IPS DF 19.7 (cell line): Measurements from ENCODE around the gene ZNHIT3.
"Not testable (repeated sequence)": the region's sequence is repeated elsewhere in the genome, so short reads cannot be mapped to it uniquely, and the experiment has no call there.

Experiments used
- DNase-seq: peaks from one replicate; pipeline ENCODE4 v3.0.0-alpha.2; 2013; ENCODE audit warnings: low read depth, low spot score

ZNHIT3 gene

DNA sequence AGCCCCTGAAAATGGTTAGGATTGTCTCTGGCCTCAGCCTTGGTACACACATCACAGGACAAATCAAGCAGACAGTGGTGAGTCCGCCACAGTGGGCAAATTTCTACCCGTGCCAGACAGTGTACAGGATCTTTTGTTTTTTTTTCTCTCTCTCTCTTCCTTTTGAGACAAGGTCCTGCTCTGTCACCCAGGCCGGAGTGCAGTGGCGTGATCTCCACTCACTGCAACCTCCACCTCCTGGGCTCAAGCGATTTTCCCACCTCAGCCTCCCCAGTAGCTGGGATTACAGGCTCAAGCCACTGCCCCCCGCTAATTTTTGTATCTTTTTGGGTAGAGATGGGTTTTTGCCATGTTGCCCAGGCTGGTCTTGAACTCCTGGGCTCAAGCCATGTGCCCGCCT, 2.5 kb upstream of the ZNHIT3 start:
- not testable (repeated sequence) for DNase-seq

DNA sequence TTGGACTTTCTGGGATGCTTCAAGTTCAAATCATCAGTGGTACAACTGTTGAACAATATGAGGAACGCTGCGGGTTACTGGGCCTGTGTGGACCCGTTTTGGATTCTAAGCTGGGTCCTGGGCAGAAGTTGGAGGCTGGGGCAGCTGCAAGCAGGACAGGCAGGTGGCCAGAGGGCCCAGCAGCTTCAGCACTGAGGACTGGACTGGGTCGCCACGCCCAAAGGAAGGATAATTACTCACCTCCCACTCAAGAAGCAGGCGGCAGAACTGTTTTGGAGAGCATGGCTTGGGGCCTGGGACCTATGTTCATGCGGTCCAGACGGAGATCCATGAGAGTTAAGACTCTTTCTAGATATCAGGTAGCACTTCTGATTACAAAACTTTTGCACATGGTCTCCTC, 1.5 kb upstream of the ZNHIT3 start:
- DNase-seq = no peak

DNA sequence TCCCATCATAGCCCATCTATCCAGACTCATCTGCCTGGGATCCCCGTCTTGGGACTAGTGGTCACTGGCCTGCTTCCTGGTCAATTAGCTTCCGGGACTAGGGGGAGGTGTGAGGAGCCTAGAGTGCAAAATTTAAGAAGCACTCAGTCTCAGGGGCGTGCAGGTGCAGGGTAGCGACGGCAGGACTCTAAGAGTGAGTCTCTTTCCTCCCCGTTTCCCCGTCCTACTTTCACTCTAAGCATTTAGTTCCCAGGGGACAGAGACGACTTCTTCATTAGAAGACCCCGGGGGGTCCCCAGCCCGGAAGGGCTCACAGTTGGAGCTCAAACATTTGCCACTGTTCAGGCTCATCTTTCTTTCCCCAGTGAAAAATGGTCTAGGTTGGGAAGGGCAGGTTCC, 677 bp upstream of the ZNHIT3 start:
- DNase-seq = no peak

DNA sequence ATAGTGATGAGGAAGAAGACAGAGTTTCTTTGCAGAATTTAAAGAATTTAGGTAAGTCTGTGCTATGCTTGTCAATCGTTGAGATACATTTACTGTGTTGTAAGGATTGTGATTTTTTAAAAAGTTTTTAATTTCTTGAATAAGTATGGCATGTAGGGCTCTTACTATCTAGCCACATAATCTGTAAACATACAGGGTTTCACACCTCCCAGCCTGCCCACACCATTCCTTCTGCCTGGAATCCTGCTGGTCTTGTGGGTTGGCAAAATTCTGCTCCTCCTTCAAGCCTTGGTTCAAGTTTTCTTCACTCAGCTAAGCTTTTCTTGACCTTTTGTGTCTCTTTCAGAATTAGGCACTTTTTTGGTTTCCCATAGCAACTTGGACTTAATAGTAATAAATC, 7.5 kb downstream of the ZNHIT3 start:
- no peak for DNase-seq

DNA sequence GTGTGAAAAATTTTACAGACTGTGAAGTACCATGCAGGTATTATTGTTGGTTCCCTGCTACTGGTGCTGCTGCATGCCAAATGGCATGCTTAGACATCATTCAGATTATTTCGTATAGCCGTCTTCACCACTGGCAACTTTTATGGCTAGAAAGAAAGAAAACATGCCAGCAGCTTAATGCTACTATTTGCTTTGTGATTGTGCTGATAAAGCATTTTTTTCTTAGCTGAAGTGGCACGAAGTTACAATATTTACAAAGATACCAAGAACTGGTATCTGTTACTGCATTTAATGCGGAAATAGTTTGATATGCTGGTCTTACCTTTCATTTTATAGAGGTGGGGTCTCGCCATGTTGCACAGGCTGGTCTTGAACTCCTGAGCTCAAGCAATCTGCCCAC, 8.2 kb downstream of the ZNHIT3 start:
- DNase-seq = no peak

DNA sequence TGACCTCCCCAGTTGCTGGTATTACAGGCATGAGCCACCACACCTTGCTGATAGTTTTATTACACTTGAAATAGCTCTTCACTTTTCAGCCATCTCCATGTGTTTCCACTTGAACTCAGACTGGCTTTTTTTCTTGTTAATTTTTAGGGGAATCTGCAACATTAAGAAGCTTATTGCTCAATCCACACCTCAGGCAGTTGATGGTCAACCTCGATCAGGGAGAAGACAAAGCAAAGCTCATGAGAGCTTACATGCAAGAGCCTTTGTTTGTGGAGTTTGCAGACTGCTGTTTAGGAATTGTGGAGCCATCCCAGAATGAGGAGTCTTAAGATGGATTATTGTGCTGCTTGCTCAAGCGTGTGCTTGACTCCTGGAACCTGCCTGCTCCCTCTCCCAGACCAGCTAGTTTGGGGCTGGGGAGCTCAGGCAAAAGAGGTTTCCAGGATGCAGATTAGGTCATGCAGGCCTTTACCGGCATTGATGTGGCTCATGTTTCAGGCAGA, 8.6 kb downstream of the ZNHIT3 start:
- DNase-seq = no peak

DNA sequence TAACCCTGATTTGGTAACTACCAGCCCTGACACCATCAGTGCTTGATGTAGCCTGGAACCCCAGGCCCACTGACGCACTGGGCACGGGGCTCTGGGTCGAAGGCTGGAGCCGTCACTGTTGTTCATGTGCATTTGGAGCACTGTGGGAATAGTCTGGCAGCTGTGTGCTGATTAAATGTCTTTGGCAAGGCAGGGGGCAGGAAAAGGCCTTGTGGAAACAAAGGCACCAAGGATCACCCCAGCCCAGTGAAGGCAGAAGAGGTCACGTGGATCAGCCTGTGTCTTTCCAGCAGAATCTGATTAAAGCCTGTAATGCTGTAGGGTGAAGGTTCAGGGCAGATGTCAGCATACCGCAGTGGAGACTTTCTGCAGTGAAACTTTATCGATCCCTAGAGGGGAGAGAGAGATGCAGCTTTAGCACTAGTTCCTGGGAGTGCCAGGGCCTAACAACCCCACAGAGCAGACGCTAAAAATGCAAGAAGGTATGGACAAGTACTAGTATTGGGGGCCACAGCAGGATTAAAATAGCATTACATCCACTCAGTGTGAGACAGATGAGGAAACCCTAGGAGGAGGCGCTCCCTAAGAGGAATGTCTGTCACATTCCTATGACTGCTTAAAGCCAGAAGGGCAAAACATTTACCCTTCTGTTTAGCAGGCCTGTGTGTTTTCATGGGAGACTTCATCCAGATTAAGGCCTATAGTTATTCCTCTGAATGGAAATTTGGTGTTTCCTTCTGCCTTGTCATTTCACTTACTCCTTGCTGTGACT, 9.7 kb downstream of the ZNHIT3 start:
- no peak for DNase-seq

DNA sequence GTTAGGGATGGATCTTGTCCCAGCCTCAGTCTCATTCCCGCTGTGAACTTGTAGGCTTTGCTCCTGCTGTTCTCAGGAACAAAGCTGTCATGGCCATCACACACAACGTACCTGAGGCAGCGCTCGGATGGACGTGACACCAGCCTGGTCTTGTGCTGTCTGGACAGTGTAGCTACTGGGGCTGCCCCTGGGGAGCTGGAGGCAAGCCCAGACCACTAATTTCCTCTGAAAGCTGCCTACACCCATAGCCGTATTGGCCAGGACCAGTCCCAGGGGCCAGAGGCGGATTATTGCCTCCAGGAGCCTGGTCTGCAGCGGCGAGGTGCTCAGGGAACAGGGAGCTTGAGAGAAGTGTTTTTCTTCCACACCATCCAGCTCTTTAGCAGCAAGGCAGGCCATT, 11.7 kb downstream of the ZNHIT3 start:
- no peak for DNase-seq

DNA sequence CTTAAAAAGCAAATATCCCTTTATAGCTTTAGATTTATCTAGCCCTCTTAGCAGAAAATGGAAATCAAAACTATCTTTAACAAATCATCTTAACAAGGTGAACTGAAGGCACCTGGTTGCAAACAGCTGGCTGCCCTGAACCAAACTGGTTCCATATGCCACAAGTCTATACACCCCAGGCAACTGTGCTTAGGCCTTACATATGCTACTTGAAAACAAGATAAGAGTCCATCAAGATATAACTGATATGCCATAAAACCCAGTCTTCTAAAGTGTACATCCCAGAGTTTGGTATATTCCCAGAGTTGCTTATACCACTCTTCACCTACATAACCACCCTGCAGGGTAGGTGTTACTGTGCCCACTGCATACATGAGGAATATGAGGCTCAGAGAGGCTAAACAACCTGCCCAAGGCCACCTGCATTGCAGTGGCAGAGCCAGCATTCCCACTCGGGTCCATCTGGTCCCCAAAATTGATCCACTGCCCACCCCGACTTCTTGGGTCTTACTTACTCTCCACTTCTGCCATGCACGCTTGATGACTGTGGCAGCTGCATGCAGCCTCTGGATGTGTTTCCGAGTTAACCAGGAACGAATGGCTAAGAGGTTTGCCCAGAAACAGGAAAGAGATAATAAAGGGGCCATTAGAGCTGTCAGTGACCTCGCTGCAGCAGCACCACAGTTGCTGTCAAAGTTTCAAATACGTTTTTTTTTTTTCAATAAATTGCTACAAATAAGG, 12.2 kb downstream of the ZNHIT3 start:
- DNase-seq = no peak

DNA sequence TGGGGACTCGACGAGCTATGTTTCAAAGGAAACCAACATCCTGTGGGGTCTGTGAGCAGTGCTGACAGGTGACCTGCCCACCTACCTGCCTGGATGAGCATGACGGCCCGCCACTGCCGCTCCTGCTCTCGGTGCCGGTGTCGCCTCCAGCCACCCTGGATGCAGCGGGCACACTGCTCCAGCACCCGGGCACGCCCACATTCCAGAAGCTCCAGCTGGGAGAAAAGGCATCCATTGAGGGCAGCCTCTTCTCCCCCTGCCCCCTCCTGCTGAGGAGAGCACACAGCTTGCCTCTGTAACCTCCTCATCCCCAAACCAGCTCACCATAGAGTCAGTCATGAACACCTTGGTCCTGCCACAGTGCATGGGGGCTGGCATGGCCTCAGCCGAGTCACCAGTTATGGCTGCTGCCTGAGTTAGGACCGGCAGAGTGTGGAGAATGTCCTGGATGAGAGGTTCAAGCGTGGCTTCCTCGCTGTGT, 14.3 kb downstream of the ZNHIT3 start:
- no peak for DNase-seq

DNA sequence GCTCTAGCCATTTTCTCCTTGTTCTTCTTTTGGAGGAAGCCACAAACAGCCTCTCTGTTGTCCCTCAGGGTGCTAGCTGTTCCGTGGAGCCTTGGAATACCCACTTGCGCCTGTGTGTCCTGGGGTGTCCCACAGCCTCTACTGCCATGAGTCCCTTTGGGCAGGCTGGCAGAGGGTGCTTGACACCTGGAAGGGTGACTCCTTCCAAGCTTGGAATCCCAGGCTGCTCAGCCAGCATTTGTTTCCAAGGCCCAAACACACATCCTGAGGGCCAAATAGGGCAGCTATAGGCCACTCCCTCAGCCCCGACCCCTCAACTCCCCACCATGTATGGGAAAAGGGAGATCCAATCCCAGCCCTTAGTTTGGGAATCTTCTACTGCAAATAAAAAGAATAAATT, 14.9 kb downstream of the ZNHIT3 start:
- DNase-seq = no peak

DNA sequence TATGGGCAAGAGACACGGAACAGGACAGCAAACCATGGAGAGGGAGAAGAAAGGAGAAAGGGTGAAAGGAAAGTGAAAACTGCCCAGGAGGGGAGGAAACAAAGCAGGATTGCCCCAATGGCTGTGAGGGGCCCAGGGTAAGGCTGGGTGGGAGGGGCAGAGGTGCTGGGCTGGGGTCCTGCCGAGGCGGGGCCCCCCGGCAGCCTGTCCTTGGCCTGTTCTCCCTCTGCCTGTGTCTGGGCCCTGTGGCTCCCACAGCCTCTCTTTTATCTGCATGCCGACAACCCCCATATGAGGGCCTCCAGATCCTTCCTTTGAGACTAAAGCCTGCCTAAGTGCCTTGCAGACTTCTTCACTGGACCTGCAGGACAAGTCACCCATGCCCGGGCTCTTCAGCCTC, 15.5 kb downstream of the ZNHIT3 start:
- no peak for DNase-seq

DNA sequence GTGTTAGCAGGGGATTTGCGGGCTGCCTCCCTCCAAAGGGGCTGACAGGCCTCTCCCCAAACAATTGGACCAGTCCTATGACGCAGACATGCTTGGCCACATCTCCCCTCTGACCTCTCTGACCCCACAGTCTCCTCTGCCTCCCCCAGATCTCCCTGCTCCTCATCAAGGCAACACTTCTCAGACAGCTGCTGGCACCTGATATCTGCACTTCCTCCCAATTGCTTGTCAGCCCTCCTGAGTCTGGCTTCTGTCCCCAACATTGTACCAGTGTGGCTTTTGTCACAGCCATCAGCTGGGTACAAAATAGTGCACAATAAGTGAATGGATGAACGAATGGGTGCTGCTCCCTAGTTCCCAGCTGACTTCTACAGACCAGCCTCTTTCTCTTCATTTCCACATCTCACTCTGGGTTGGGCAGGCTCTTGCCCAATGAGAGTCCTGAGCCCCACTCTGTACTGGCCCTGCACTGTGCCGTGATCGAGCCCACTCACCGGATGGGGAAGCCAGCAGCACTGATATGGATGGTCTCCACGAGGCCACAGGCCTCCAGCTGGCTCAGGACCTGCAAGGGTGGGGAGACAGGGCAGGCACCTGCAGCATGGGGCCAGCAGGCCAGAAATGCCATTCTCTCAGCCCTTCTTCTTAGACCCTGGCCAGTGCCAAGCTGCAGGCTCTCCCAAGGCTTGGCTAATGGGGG, 17.1 kb downstream of the ZNHIT3 start:
- DNase-seq = no peak

DNA sequence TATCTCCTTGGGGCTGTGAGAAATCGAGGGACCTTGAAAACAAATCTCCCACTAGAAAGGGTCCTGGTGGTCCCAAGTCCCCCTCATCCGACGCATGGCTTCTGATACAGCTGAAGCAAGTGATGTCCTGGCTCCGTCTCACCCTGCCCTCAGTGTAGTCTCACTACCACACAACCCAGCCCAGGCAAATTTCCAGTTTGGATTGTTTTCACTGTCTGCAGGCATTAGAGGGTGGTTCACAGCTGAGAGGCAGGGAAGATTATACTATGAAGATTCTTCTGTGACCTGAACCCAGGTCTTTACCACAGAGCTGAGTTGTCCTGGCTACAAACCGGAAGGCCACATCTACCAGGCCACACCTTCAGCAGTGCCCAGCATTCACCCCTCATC, 17.7 kb downstream of the ZNHIT3 start:
- DNase-seq = no peak

DNA sequence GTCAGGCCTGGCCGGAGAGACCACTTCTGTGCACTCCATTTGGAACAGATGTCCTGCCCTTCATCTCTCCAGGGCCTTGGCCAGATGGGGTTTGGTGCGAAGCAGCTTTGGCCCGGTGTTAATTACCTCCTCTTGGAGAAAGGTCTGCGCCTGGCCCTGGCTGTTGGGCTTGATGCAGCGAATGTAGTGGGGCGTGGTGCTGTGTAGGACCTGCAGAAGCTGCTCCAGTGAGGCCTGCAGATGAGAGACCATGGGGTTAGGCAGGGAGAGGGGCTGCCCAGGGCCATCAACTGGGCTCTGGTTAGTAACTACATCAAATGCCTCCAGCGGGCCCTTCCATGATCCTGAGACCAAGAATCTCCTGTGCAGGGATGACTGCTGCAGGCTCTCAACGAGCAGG, 18.7 kb downstream of the ZNHIT3 start:
- DNase-seq = no peak

DNA sequence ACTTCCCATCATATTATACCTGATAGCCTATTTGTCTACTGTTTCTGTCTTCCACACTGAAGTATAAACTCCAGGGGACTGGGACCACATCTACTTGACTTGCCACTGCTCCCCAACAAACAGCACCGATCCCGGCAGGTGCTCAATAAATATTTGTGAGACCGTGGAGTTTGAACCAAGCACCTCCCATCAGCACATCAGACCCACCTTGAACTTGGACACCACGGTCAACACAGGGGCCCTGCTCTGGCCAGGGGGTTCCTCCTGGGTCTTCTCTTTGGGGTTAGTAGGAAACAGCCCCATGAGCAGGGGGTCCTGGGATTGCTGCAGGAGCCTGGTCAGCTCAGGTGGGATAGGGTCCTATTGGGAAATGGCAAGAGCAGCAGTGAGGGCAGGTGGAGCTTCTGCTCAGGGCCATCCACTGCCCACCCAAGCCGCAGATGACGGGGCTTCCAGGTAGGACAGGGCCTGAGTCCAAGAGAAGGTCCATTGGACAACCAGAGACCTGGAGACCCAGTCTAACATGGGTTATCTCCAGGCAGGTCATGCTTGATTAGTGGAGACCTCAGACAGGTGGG, 19.9 kb downstream of the ZNHIT3 start:
- no peak for DNase-seq

DNA sequence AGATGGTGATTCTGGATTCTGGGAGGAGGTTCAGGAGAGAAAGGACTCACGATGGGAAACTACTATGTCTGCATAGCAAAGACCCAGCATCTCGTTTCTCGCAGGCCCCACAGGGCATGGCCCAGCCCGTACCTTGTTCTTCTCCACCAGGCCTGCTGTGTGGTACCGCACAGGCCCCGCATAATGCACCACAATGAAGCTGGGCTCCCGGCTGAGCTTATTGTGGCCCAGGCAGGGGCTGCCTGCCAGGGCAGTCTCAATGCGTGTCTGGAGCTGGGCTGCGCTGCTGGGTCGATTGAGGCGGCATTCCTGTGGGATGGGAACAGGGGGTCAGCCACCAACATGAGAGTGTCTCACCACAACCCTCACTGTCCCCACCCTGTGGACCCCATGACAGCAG, 20.4 kb downstream of the ZNHIT3 start:
- DNase-seq = no peak

DNA sequence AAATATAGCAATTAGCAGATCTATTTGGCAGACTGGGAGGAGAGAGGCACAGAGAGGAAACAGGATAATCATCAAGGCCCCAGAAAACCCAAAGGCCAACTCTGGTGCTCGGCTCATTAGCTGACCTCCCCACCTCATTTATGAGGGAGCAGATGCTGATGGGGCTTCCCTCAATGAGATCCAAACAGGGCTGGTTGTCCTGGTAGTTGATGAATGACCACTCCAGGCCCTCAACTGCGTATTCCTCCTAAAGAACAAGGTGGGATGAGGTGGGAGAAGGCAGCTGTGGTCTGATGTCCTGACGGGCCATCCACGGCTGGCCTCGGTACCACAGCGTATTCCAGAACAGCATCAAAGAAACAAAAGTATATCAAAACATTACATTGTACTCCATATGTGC, 20.8 kb downstream of the ZNHIT3 start:
- no peak for DNase-seq

DNA sequence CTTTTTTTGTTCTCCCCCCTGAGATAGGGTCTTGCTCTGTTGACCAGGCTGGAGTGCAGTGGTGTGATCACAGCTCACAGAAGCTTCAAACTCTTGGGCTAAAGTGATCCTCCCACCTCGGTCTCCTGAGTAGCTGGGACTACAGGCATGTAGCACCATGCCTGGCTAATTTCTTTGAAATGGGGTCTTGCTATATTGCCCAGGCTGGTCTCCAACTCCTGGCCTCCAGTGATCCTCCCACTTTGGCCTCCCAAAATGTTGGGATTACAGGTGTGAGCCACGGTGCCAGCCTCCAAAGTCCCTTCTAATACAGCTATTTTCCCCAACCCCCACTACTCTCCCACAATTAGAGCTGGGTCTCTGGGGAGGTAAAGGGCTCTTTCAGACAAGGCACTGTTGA, 22.0 kb downstream of the ZNHIT3 start:
- DNase-seq = not testable (repeated sequence)

DNA sequence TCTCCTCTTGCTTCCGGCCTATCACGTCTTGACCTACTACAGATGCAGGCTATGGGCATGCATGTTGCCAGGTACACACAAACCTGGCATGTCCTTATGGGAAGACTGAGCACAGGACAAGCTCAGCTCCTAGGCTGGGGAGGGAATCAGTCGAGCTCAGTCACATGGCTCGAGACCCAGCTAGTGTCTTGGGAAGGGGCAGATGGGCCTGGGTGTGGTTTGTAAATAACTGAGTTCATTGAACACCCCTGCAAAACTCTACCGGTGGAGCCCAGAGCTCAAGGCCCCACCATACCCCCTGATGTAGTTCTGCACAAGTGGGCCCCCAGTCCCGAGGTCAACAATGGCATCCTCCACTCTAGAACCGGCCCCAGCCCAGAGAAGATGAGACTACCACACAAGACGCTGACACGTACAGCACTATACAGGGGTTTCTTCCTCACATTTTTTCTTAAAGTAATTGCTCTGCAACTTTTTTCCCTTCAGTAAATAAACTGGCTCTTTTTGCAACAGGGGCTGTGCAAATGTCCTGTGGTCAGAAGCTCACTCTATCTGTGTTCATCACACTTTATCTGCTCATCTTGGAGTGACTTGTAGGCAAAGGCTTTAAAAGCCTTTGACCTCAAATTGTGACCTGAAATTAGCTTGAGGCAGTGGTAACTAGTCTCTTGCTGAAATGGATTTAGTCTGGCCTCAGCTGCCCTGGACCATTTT, 22.9 kb downstream of the ZNHIT3 start:
- no peak for DNase-seq

DNA sequence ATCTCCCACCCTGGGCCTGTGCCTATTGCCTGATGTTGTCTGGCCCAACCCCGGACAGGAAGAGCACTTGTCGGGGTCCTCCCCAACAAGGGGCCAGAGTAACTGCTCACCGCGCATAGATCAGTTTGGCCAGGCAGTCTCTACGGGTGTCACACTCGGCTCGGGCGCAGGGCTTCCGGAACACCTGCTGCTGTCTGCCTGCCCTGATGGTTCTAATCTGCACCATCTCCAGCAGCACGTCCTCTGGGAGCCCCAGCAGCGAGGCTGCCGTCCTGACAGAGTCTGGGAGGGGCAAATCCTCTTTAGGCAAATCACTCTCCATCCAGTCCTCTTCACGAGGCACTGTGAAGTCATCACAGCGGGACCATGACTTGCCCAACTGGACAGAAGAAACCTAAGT, 24.2 kb downstream of the ZNHIT3 start:
- DNase-seq = no peak
